ENCODE data around the gene ZFY. TPM values are rescaled to one million over a fixed set of nuclear protein-coding genes. Genes with fewer than 3 reads are reported as not detected.

ZFY gene
- total RNA-seq, 1 donor from 2014 or later: 16.8 TPM

DNA sequence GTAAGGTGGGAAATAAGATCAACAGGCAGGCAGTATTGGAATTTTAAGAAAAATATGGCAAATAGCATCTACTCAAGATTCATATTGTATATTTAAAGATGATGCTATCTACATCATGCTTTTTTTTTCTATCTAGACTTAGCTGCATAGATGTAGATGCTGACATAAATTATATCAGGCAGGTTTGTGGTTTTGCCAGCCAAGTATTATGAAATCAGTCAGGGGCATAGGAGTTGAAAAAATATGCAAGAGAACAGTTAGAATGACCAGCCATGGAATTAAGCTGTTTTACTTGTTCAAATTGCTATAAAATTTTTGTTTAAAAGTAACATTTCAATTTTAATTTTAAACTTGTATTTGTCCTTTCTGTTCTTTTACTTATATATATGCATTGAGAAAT lies 34.4 kb downstream of the ZFY start:
- Histone ChIP-seq H3K27me3 (ENCODE audit: insufficient read depth, low read length) (no peaks in the 10 kb centered on the region), H3K9me3 (ENCODE audit: insufficient read depth, low read depth, low read length) (no peaks in the 10 kb centered on the region), H3K27ac (ENCODE audit: low read depth, low read length) (no peak overlapping the region), H2AFZ (ENCODE audit: low read depth, low read length) (no peak overlapping the region), H3K4me1 (ENCODE audit: insufficient read depth, low read length) (no peaks in the 10 kb centered on the region), H3K36me3 (ENCODE audit: insufficient read depth, low read length) (no peaks in the 10 kb centered on the region), H3K4me2 (ENCODE audit: low read length) (no peak overlapping the region), H3K4me3 (ENCODE audit: insufficient read depth, low read depth, low read length) (no peak overlapping the region), H4K20me1 (ENCODE audit: insufficient read depth, low read length) (peaks cover 26% of the 10 kb centered on the region), H3K9ac (ENCODE audit: low read length) (no peak overlapping the region), H3K79me2 (ENCODE audit: insufficient read depth, low read length) (peaks cover 42% of the 10 kb centered on the region)
- H3K4me3 Mint-ChIP-seq (ENCODE audit: unreplicated experiment): no peak overlapping the region
- peaks cover 7% of the 10 kb centered on the region for H3K4me1 Mint-ChIP-seq (ENCODE audit: low read depth, unreplicated experiment)
- H3K27me3 Mint-ChIP-seq (ENCODE audit: low read depth, unreplicated experiment): no peaks in the 10 kb centered on the region
- TF ChIP-seq, protein P1, sequence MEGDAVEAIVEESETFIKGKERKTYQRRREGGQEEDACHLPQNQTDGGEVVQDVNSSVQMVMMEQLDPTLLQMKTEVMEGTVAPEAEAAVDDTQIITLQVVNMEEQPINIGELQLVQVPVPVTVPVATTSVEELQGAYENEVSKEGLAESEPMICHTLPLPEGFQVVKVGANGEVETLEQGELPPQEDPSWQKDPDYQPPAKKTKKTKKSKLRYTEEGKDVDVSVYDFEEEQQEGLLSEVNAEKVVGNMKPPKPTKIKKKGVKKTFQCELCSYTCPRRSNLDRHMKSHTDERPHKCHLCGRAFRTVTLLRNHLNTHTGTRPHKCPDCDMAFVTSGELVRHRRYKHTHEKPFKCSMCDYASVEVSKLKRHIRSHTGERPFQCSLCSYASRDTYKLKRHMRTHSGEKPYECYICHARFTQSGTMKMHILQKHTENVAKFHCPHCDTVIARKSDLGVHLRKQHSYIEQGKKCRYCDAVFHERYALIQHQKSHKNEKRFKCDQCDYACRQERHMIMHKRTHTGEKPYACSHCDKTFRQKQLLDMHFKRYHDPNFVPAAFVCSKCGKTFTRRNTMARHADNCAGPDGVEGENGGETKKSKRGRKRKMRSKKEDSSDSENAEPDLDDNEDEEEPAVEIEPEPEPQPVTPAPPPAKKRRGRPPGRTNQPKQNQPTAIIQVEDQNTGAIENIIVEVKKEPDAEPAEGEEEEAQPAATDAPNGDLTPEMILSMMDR (IDR thresholded peaks at IDR 0.05; ENCODE audit: insufficient read depth, low read depth, low read length): no peak
- no peak for TF ChIP-seq EZH2 (IDR thresholded peaks at IDR 0.05; ENCODE audit: insufficient read depth, low read length)
- FAIRE-seq (no peak), DNase-seq (ENCODE audit: low read depth) (no peak)
- H3K36me3 Mint-ChIP-seq (ENCODE audit: low read depth, unreplicated experiment): no peaks in the 10 kb centered on the region
- no peaks in the 10 kb centered on the region for H3K9me3 Mint-ChIP-seq (ENCODE audit: unreplicated experiment)
- no peak overlapping the region for H3K27ac Mint-ChIP-seq (ENCODE audit: unreplicated experiment)

DNA sequence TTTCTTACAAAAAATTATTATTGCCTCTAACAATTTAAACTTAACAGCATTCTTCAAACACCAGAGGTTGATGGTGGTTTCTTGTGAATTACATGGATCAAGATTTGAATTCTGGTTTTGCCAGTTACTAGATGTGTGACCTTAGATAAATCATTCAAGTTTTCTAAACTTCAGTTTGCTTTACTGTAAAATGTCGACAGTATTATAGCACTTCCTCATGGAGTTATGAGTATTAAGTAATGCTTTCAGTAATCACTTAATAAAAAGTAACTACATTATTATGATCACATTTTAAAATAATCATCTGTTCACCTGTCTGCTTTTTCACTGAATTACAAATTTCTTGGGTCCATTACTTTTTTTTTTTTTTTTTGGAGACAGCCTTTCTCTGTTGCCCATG lies 37.5 kb downstream of the ZFY start:
- Mint-ChIP-seq H3K4me3 (ENCODE audit: unreplicated experiment) (no peak overlapping the region), H3K27me3 (ENCODE audit: low read depth, unreplicated experiment) (no peaks in the 10 kb centered on the region), H3K36me3 (ENCODE audit: low read depth, unreplicated experiment) (no peaks in the 10 kb centered on the region), H3K27ac (ENCODE audit: unreplicated experiment) (no peak overlapping the region), H3K4me1 (ENCODE audit: low read depth, unreplicated experiment) (peaks cover 7% of the 10 kb centered on the region), H3K9me3 (ENCODE audit: unreplicated experiment) (no peaks in the 10 kb centered on the region)
- Histone ChIP-seq H3K4me2 (ENCODE audit: low read length) (no peak overlapping the region), H3K79me2 (ENCODE audit: insufficient read depth, low read length) (peaks cover 40% of the 10 kb centered on the region), H3K9ac (ENCODE audit: low read length) (no peak overlapping the region), H3K27me3 (ENCODE audit: insufficient read depth, low read length) (no peaks in the 10 kb centered on the region), H3K4me3 (ENCODE audit: insufficient read depth, low read depth, low read length) (no peak overlapping the region), H3K9me3 (ENCODE audit: insufficient read depth, low read depth, low read length) (no peaks in the 10 kb centered on the region), H3K4me1 (ENCODE audit: insufficient read depth, low read length) (no peaks in the 10 kb centered on the region), H3K27ac (ENCODE audit: low read depth, low read length) (no peak overlapping the region), H4K20me1 (ENCODE audit: insufficient read depth, low read length) (peaks cover 23% of the 10 kb centered on the region), H3K36me3 (ENCODE audit: insufficient read depth, low read length) (peaks cover 10% of the 10 kb centered on the region), H2AFZ (ENCODE audit: low read depth, low read length) (no peak overlapping the region)
- TF ChIP-seq, protein P1 (IDR thresholded peaks at IDR 0.05; ENCODE audit: insufficient read depth, low read depth, low read length): no peak
- no peak for TF ChIP-seq EZH2 (IDR thresholded peaks at IDR 0.05; ENCODE audit: insufficient read depth, low read length)
- no peak for DNase-seq (ENCODE audit: low read depth)
- FAIRE-seq: no peak

DNA sequence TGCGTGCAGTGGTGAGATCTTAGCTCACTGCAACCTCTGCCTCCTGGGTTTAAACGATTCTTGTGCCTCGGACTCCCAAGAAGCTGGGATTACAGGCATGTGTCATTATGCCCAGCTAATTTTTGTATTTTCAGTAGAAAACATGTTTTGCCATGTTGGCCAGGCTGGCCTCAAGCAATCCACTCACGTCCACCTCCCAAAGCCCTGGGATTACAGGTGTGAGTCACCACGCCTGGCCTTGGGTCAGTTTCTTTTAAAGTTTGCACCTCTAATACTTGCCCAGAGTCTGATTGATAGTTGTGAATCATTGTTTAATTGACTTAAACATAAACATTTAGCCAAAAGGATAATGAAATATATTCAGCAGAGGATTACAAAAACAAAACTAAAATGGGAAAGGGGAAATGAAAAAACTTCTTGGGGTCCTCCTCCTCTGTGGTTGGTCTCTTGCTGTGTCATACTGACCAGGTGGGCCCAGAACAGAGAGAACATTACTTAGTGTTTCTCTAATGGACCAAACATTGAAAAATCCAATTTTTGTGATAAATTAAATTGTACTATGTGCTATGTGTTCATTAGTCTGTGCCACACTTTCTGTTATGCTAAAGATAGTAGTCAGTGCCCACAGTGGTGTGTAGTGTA lies 38.0 kb downstream of the ZFY start:
- Mint-ChIP-seq H3K27me3 (ENCODE audit: low read depth, unreplicated experiment) (no peaks in the 10 kb centered on the region), H3K4me3 (ENCODE audit: unreplicated experiment) (no peak overlapping the region), H3K4me1 (ENCODE audit: low read depth, unreplicated experiment) (peaks cover 7% of the 10 kb centered on the region), H3K27ac (ENCODE audit: unreplicated experiment) (no peak overlapping the region), H3K36me3 (ENCODE audit: low read depth, unreplicated experiment) (no peaks in the 10 kb centered on the region), H3K9me3 (ENCODE audit: unreplicated experiment) (no peaks in the 10 kb centered on the region)
- Histone ChIP-seq H3K36me3 (ENCODE audit: insufficient read depth, low read length) (peaks cover 10% of the 10 kb centered on the region), H2AFZ (ENCODE audit: low read depth, low read length) (no peak overlapping the region), H3K27me3 (ENCODE audit: insufficient read depth, low read length) (no peaks in the 10 kb centered on the region), H3K27ac (ENCODE audit: low read depth, low read length) (no peak overlapping the region), H3K4me2 (ENCODE audit: low read length) (no peak overlapping the region), H3K9ac (ENCODE audit: low read length) (no peak overlapping the region), H4K20me1 (ENCODE audit: insufficient read depth, low read length) (peaks cover 23% of the 10 kb centered on the region), H3K79me2 (ENCODE audit: insufficient read depth, low read length) (peaks cover 40% of the 10 kb centered on the region), H3K9me3 (ENCODE audit: insufficient read depth, low read depth, low read length) (no peaks in the 10 kb centered on the region), H3K4me1 (ENCODE audit: insufficient read depth, low read length) (no peaks in the 10 kb centered on the region), H3K4me3 (ENCODE audit: insufficient read depth, low read depth, low read length) (no peak overlapping the region)
- DNase-seq (ENCODE audit: low read depth) (no peak), FAIRE-seq (no peak)
- TF ChIP-seq EZH2 (IDR thresholded peaks at IDR 0.05; ENCODE audit: insufficient read depth, low read length): no peak
- TF ChIP-seq, protein P1 (IDR thresholded peaks at IDR 0.05; ENCODE audit: insufficient read depth, low read depth, low read length): no peak

Measured in astrocyte (in vitro differentiated cells and primary cell).